SK-N-SH (cell line): ENCODE results near the gene ZNF526. TPM values are rescaled to one million over a fixed set of nuclear protein-coding genes. Genes with fewer than 3 reads are reported as not detected.

ENCODE experiments used
- CTCF ChIA-PET: fragments of 300-600, 350-600 bp; formaldehyde crosslinking; extraction: SDS; loops from one replicate; lab custom pipeline; 2021; lab: Yijun Ruan, JAX
- POLR2A ChIA-PET: fragments of 350-600 bp; sonication (Branson Sonifier 250); formaldehyde crosslinking; extraction: SDS; loops from one replicate; lab custom pipeline; 2020; ENCODE audit warnings: antibody characterized with exemption, inconsistent platforms; lab: Yijun Ruan, JAX
- DNase-seq: peaks from one replicate; pipeline ENCODE4 v3.0.0; 2012
- H2AFZ ChIP-seq: fragments of 200-600 bp; sonication (generic); 2 replicates; pipeline ENCODE4 v1.8.1; 2016; ENCODE audit warnings: antibody characterized with exemption, mild to moderate bottlenecking, low read depth
- H3F3A ChIP-seq: fragments of 200-600 bp; sonication (generic); replicated peaks from 2 replicates; pipeline ENCODE3; 2016; ENCODE audit warnings: antibody characterized with exemption, mild to moderate bottlenecking; ENCODE audit not compliant: insufficient read depth
- H3K27ac ChIP-seq, 2 experiments: fragments of 200-500 bp in 1 of 2; fragments of 200-600 bp in 1 of 2; sonication (Bioruptor generic) in 1 of 2; sonication (generic), shearing (Covaris generic) in 1 of 2; 2 replicates each; pipeline versions ENCODE4 v1.5.1 to v1.6.1; 2014 to 2016; ENCODE audit warnings: low read depth in 2 of 2, inconsistent platforms in 1 of 2, low read length in 1 of 2, mild to moderate bottlenecking in 1 of 2, mixed read lengths in 1 of 2
- H3K27me3 ChIP-seq: fragments of 200-600 bp; sonication (generic), shearing (Covaris generic); 2 replicates; pipeline ENCODE4 v1.6.1; 2016; ENCODE audit warnings: mixed run types; ENCODE audit not compliant: insufficient read depth
- H3K36me3 ChIP-seq, 2 experiments: fragments of 200-500 bp in 1 of 2; fragments of 200-600 bp in 1 of 2; sonication (Bioruptor generic) in 1 of 2; sonication (generic) in 1 of 2; replicated peaks in 1 of 2; 2 replicates each; pipeline versions ENCODE3 to v1.5.1; 2014 to 2016; ENCODE audit warnings: low read length in 1 of 2, mild to moderate bottlenecking in 1 of 2; ENCODE audit not compliant: insufficient read depth in 2 of 2, control insufficient read depth in 1 of 2
- H3K4me1 ChIP-seq, 2 experiments: fragments of 200-500 bp in 1 of 2; fragments of 200-600 bp in 1 of 2; sonication (Bioruptor generic) in 1 of 2; sonication (generic), shearing (Covaris generic) in 1 of 2; 2 replicates each; pipeline versions ENCODE4 v1.5.1 to v1.6.1; 2014 to 2016; ENCODE audit warnings: low read depth in 1 of 2, low read length in 1 of 2, mixed run types in 1 of 2; ENCODE audit not compliant: insufficient read depth in 2 of 2, control insufficient read depth in 1 of 2
- H3K4me2 ChIP-seq: fragments of 200-600 bp; sonication (generic), shearing (Covaris generic); 2 replicates; pipeline ENCODE4 v1.6.1; 2017; ENCODE audit warnings: mixed run types
- H3K4me3 ChIP-seq, 2 experiments: fragments of 200-500 bp in 1 of 2; fragments of 200-600 bp in 1 of 2; sonication (Bioruptor generic) in 1 of 2; sonication (generic), shearing (Covaris generic) in 1 of 2; 2 replicates each; pipeline versions ENCODE4 v1.5.1 to v1.8.1; 2014 to 2016; ENCODE audit warnings: low read depth in 2 of 2, inconsistent platforms in 1 of 2, low read length in 1 of 2, mild to moderate bottlenecking in 1 of 2, mixed read lengths in 1 of 2, moderate library complexity in 1 of 2
- H3K79me2 ChIP-seq: fragments of 200-600 bp; sonication (generic); 2 replicates; pipeline ENCODE4 v1.8.1; 2017; ENCODE audit warnings: mild to moderate bottlenecking; ENCODE audit not compliant: insufficient read depth
- H3K9ac ChIP-seq: fragments of 200-600 bp; sonication (generic); 2 replicates; pipeline ENCODE4 v1.6.1; 2017; ENCODE audit warnings: mixed run types
- H3K9me2 ChIP-seq: fragments of 200-600 bp; sonication (generic); 2 replicates; pipeline ENCODE4 v1.6.1; 2017; ENCODE audit warnings: mixed run types
- H3K9me3 ChIP-seq: fragments of 200-600 bp; sonication (generic); 2 replicates; pipeline ENCODE4 v1.6.1; 2017; ENCODE audit warnings: mixed run types, mild to moderate bottlenecking, moderate library complexity
- H4K20me1 ChIP-seq: fragments of 200-600 bp; sonication (generic); 2 replicates; pipeline ENCODE4 v1.6.1; 2017; ENCODE audit warnings: mild to moderate bottlenecking, mixed run types; ENCODE audit not compliant: insufficient read depth
- CHD2 ChIP-seq: fragments of 150-350 bp; IDR thresholded peaks from 2 replicates; pipeline ENCODE4 v1.6.1; 2018; ENCODE audit warnings: low read length; ENCODE audit not compliant: partially characterized antibody
- ELF1 ChIP-seq: IDR thresholded peaks from 2 replicates; pipeline ENCODE4 v1.4.0; 2012
- EP300 ChIP-seq, 2 experiments: IDR thresholded peaks; 2 replicates each; pipeline versions ENCODE4 v1.4.0 to v1.6.1; 2012; ENCODE audit warnings: borderline replicate concordance in 1 of 2, low read depth in 1 of 2, low read length in 1 of 2
- FOXJ3 ChIP-seq: sonication (generic); formaldehyde crosslinking; IDR thresholded peaks from 2 replicates; pipeline ENCODE4 v1.5.1; 2020; ENCODE audit warnings: mild to moderate bottlenecking, missing genetic modification reagents
- GABPA ChIP-seq: IDR thresholded peaks from 2 replicates; pipeline ENCODE4 v1.4.0; 2012; ENCODE audit warnings: low read depth, mild to moderate bottlenecking
- IRF3 ChIP-seq: fragments of 150-350 bp; IDR thresholded peaks from 2 replicates; pipeline ENCODE4 v1.6.1; 2016; ENCODE audit warnings: mild to moderate bottlenecking, low read depth, low read length
- JUND ChIP-seq: IDR thresholded peaks from 2 replicates; pipeline ENCODE4 v1.4.0; 2012
- MXI1 ChIP-seq: IDR thresholded peaks from 2 replicates; pipeline ENCODE4 v1.6.1; 2012; ENCODE audit warnings: mild to moderate bottlenecking, low read depth, low read length, improper control_type of control experiment
- NFIC ChIP-seq: IDR thresholded peaks from 2 replicates; pipeline ENCODE4 v1.4.0; 2012; ENCODE audit warnings: borderline replicate concordance
- PBX3 ChIP-seq: IDR thresholded peaks from 2 replicates; pipeline ENCODE4; 2012
- RCOR1 ChIP-seq: fragments of 150-350 bp; IDR thresholded peaks from 2 replicates; pipeline ENCODE4 v1.6.1; 2017; ENCODE audit warnings: antibody characterized with exemption, low read length
- REST ChIP-seq: IDR thresholded peaks from 2 replicates; pipeline ENCODE4 v1.6.1; 2012; ENCODE audit warnings: mild to moderate bottlenecking, low read depth, low read length, moderate library complexity
- RXRA ChIP-seq: IDR thresholded peaks from 2 replicates; pipeline ENCODE4 v1.4.0; 2012; ENCODE audit warnings: low read depth, mild to moderate bottlenecking, borderline replicate concordance
- TCF12 ChIP-seq: IDR thresholded peaks from 2 replicates; pipeline ENCODE4 v1.4.0; 2012
- USF2 ChIP-seq: fragments of 150-350 bp; IDR thresholded peaks from 2 replicates; pipeline ENCODE4 v1.6.1; 2017; ENCODE audit warnings: antibody characterized with exemption, low read length, low read depth, borderline replicate concordance
- YY1 ChIP-seq: IDR thresholded peaks from 2 replicates; pipeline ENCODE4 v1.4.0; 2012; ENCODE audit warnings: low read depth, mild to moderate bottlenecking
- WGBS: methylation state at CpG from one replicate; pipeline ENCODE4 v1.1.6; 2017; ENCODE audit warnings: low lambda C conversion rate; 5-methylcytosine and 5-hydroxymethylcytosine counted together
- polyA plus RNA-seq, 3 experiments: library from polyadenylated mRNA; depleted of rRNA; stranded (reverse); fragments of >200 nt; gene quantifications; 2 replicates each; pipeline ENCODE4 v1.2.3, GENCODE V29; 2012

Gene ZNF526
- polyA plus RNA-seq, 1 of the 3 experiments (the other 2 are of a cell fraction): 3.5 TPM

DNA sequence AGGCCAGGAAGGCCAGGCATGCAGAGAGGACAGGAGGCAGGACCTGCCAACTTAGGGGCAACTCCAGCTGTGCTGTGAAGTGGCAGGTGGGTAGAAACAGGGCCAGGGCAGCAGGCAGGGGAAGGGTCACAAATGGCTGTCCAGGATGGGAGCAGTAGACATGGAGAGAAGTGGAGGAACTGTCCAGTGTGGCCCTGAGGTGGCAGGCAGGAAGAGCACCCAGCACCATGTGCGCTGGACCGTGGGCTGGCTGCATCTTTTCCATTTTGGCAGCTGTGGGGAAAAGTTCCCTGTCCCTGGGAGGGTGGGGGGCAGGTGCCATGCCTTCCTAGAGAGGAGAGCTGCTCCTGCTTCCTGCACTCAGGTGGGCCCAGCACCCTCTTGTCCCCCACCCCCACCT, 16.4 kb upstream of the ZNF526 start:
- WGBS: 83% methylated on average over 2 of the region's 2 CpGs
- H3K27me3 ChIP-seq: no peaks in the 10 kb centered on the region
- H3K79me2 ChIP-seq: peaks cover 23% of the 10 kb centered on the region
- H3K4me1 ChIP-seq: peaks cover 0 to 17% of the 10 kb centered on the region in 2 experiments; a peak in 2 of 4 replicates
- no peak for DNase-seq
- no peaks in the 10 kb centered on the region for H3K9me3 ChIP-seq
- no peak overlapping the region for H3K4me2 ChIP-seq
- H4K20me1 ChIP-seq: 0 out of 2 replicates have a peak, but pooled peaks cover 4% of the 10 kb centered on the region
- H3K9me2 ChIP-seq: no peaks in the 10 kb centered on the region
- TF ChIP-seq USF2 (no peak), NFIC (no peak), EP300 (IDR thresholded peaks at IDR 0.05; ENCODE audit: borderline replicate concordance in 1 of 2, low read depth in 1 of 2, low read length in 1 of 2) (no peak)
- no peak overlapping the region for H3K9ac ChIP-seq
- H2AFZ ChIP-seq: no peak overlapping the region
- H3K27ac ChIP-seq: no peak overlapping the region
- ChIA-PET CTCF (no interaction called here), POLR2A (no interaction called here)
- H3F3A ChIP-seq: peaks cover 5% of the 10 kb centered on the region
- peaks cover 7 to 50% of the 10 kb centered on the region in 2 experiments for H3K36me3 ChIP-seq
- H3K4me3 ChIP-seq: no peak overlapping the region

- 94% methylated on average over 4 of the region's 6 CpGs for WGBS
- peaks cover 30% of the 10 kb centered on the region for H3K79me2 ChIP-seq
- CTCF ChIA-PET: no interaction called here
- TF ChIP-seq USF2: no peak
- TF ChIP-seq YY1: no peak
- no peak for TF ChIP-seq ELF1
- TF ChIP-seq FOXJ3 (CRISPR knock-in tag): no peak
- TF ChIP-seq NFIC: no peak
- TF ChIP-seq CHD2: no peak
- TF ChIP-seq GABPA: no peak
- TF ChIP-seq MXI1: no peak
- no peak for TF ChIP-seq RCOR1
- TF ChIP-seq PBX3: no peak
- TF ChIP-seq REST: no peak
- TF ChIP-seq JUND: no peak
- no peak for TF ChIP-seq RXRA
- TF ChIP-seq TCF12: no peak
- no peak for TF ChIP-seq IRF3
- TF ChIP-seq, all 33 proteins: peak for 0
- Histone ChIP-seq H3K9me2 (no peaks in the 10 kb centered on the region), H3K9me3 (no peaks in the 10 kb centered on the region), H3K27ac (no peak overlapping the region), H2AFZ (no peak overlapping the region), H3K4me1 (peaks cover 0 to 17% of the 10 kb centered on the region in 2 experiments; a peak in 2 of 4 replicates), H3F3A (peaks cover 5% of the 10 kb centered on the region), H3K4me3 (no peak overlapping the region), H4K20me1 (0 out of 2 replicates have a peak, but pooled peaks cover 4% of the 10 kb centered on the region), H3K4me2 (no peak overlapping the region), H3K9ac (no peak overlapping the region), H3K27me3 (no peaks in the 10 kb centered on the region), H3K36me3 (peaks cover 17 to 50% of the 10 kb centered on the region in 2 experiments)
- no peak for DNase-seq
- POLR2A ChIA-PET: interaction anchor here (0.6 kb wide), 1 partner anchor 30 kb away, joined by 3 read pairs; no protein-coding TSS in a partner anchor
These were observed 15.4 kb upstream of the ZNF526 start for GRCh38 chr19:42204664-42205063.
